AG04450 (cell line): ENCODE measurements around the gene CRIM1. TPM values are rescaled to one million over a fixed set of nuclear protein-coding genes. Genes with fewer than 3 reads are reported as not detected.

Experiments used
- CTCF ChIA-PET: fragments of 300-600, 350-600 bp; formaldehyde crosslinking; extraction: SDS; loops from one replicate; lab custom pipeline; 2022; ENCODE audit warnings: antibody characterized with exemption, inconsistent platforms; lab: Charles Lee
- POLR2A ChIA-PET: fragments of 350-600 bp; formaldehyde crosslinking; extraction: SDS; loops from one replicate; lab custom pipeline; 2021; ENCODE audit warnings: antibody characterized with exemption, inconsistent platforms; lab: Yijun Ruan, JAX
- DNase-seq: peaks from one replicate; pipeline ENCODE4 v3.0.0-alpha.2; 2011; ENCODE audit warnings: low read depth, low spot score
- H3K27ac ChIP-seq: one replicate; pipeline ENCODE4 v1.5.1; 2012; ENCODE audit warnings: low read depth, low read length, control low read depth
- H3K27me3 ChIP-seq: one replicate; pipeline ENCODE4 v1.6.0; 2012; ENCODE audit warnings: low read length; ENCODE audit not compliant: control insufficient read depth, insufficient read depth
- H3K4me3 ChIP-seq: 2 replicates; pipeline ENCODE4 v1.5.1; 2011; ENCODE audit warnings: mild to moderate bottlenecking, low read depth, low read length, control low read depth
- H3K9me3 ChIP-seq: 2 replicates; pipeline ENCODE4 v1.5.1; 2012; ENCODE audit warnings: low read length; ENCODE audit not compliant: control insufficient read depth, insufficient read depth
- polyA plus RNA-seq: library from polyadenylated mRNA; depleted of rRNA; stranded (reverse); fragments of >200 nt; gene quantifications from 2 replicates; pipeline ENCODE4 v1.2.3, GENCODE V29; 2011
- TF ChIP-seq, protein P1 (sequence below): IDR thresholded peaks from 2 replicates; pipeline ENCODE4 v1.5.1; 2011; ENCODE audit warnings: low read depth, low read length, control low read depth, inconsistent platforms

The CRIM1 gene
- polyA plus RNA-seq, 1 experiment: 142 TPM

GRCh38 chr2:36432479-36432878, 76.9 kb downstream of the CRIM1 start:
- Histone ChIP-seq H3K4me3 (no peak overlapping the region), H3K27ac (no peak overlapping the region), H3K9me3 (no peaks in the 10 kb centered on the region), H3K27me3 (no peaks in the 10 kb centered on the region)
- TF ChIP-seq, protein P1, sequence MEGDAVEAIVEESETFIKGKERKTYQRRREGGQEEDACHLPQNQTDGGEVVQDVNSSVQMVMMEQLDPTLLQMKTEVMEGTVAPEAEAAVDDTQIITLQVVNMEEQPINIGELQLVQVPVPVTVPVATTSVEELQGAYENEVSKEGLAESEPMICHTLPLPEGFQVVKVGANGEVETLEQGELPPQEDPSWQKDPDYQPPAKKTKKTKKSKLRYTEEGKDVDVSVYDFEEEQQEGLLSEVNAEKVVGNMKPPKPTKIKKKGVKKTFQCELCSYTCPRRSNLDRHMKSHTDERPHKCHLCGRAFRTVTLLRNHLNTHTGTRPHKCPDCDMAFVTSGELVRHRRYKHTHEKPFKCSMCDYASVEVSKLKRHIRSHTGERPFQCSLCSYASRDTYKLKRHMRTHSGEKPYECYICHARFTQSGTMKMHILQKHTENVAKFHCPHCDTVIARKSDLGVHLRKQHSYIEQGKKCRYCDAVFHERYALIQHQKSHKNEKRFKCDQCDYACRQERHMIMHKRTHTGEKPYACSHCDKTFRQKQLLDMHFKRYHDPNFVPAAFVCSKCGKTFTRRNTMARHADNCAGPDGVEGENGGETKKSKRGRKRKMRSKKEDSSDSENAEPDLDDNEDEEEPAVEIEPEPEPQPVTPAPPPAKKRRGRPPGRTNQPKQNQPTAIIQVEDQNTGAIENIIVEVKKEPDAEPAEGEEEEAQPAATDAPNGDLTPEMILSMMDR: no peak
- ChIA-PET CTCF (interaction anchor here (0.7 to 0.9 kb wide), 2 partner anchors 79 to 488 kb away, joined by 3 to 4 read pairs; no protein-coding TSS in a partner anchor), POLR2A (no interaction called here)
- DNase-seq: no peak

DNA sequence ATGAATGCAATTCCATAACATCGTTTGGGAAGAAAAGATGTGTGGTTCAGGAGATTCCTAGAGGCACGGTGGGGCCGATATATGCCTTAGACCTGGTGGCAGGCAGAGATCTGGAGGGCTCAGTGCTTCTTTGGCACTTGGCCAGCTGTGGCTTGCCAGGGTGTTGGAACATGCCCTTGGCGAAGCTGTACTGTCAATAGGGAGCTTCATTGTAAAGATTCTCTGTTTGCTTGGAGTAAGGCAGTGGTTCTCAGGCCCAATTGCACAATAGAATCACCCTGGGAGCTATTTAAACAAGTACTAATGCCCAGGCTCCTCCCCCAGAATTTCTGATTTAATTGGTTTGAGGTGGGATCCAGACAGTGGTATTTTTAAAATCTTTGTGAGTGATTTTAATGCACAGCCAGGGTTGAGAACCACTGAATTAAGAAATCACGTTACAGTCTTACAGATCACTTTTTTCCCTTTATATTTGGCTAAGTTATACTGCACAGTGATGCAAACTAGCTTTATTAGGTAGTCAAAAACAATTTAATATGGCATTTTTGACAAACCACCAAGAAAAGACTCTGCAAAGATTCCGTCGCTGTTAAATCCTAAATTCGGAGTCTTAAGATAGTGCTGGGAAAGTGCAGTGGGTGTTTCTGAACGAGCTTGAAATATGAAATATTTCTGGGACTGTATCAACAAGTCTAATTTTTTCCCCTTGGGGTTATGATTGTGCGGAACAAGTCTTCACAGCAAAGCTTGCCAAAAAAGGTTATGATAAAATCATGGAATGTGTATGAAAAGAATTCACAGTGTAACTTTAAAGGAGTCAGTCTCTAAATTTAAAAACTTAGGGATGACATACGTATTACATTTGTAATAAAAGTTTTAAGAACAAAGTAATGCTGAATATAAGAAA, 78.0 kb downstream of the CRIM1 start:
- Histone ChIP-seq H3K27ac (peak overlapping the region; percentile 33), H3K9me3 (no peaks in the 10 kb centered on the region), H3K4me3 (no peak overlapping the region), H3K27me3 (no peaks in the 10 kb centered on the region)
- CTCF ChIA-PET: interaction anchor here (0.9 to 1.0 kb wide), 2 partner anchors 35 to 81 kb away, joined by 3 read pairs; no protein-coding TSS in a partner anchor
- DNase-seq: no peak
- POLR2A ChIA-PET: interaction anchor here (0.7 kb wide), 1 partner anchor 71 kb away, joined by 3 read pairs; no protein-coding TSS in a partner anchor
- TF ChIP-seq, protein P1: no peak

GRCh38 chr2:36438449-36438977, 82.9 kb downstream of the CRIM1 start:
- TF ChIP-seq, protein P1: no peak
- CTCF ChIA-PET: interaction anchor here (1.3 kb wide), 1 partner anchor 86 kb away, joined by 5 read pairs; no protein-coding TSS in a partner anchor
- POLR2A ChIA-PET: interaction anchor here (0.7 to 1.6 kb wide), 8 partner anchors 13 to 232 kb away, joined by 3 to 11 read pairs (median 5); partner anchors contain the start of gene CRIM1
- peak overlapping the region; percentile 89 for H3K27ac ChIP-seq
- DNase-seq: peak; percentile 92
- H3K9me3 ChIP-seq: no peaks in the 10 kb centered on the region
- no peak overlapping the region for H3K4me3 ChIP-seq
- H3K27me3 ChIP-seq: no peaks in the 10 kb centered on the region

GRCh38 chr2:36439084-36439483, 83.5 kb downstream of the CRIM1 start:
- CTCF ChIA-PET: interaction anchor here (1.3 kb wide), 1 partner anchor 86 kb away, joined by 5 read pairs; no protein-coding TSS in a partner anchor
- H3K27ac ChIP-seq: peak overlapping the region; percentile 89
- H3K9me3 ChIP-seq: no peaks in the 10 kb centered on the region
- H3K4me3 ChIP-seq: no peak overlapping the region
- no peaks in the 10 kb centered on the region for H3K27me3 ChIP-seq
- TF ChIP-seq, protein P1: no peak
- POLR2A ChIA-PET: interaction anchor here (0.7 to 1.6 kb wide), 8 partner anchors 13 to 231 kb away, joined by 3 to 11 read pairs (median 5); partner anchors contain the start of gene CRIM1
- no peak for DNase-seq
